Lower leg skin (tissue), 4 donors: ENCODE results near the gene ALG9. TPM values are rescaled to one million over a fixed set of nuclear protein-coding genes. Genes with fewer than 3 reads are reported as not detected.
A peak's percentile ranks its signal among the peaks of the same experiment; 100 is the strongest.

ENCODE experiments used
- DNase-seq, 2 donors: peaks; one replicate each; pipeline ENCODE4 v3.0.0-alpha.2; 2019; ENCODE audit warnings: low spot score in 2 of 2
- H3K4me3 ChIP-seq: fragments of 200-600 bp; sonication (generic); 2 replicates; pipeline ENCODE4 v1.5.1; 2017; ENCODE audit warnings: mild to moderate bottlenecking, low read depth; ENCODE audit not compliant: poor library complexity, severe bottlenecking
- CTCF ChIP-seq, 3 donors: fragments of 450-650 bp; IDR thresholded peaks; one replicate each; pipeline ENCODE4 v1.5.1; 2016; ENCODE audit warnings: antibody characterized with exemption in 3 of 3, mild to moderate bottlenecking in 3 of 3, moderate library complexity in 2 of 3
- POLR2A ChIP-seq, 2 donors: fragments of 450-650 bp; IDR thresholded peaks; one replicate each; pipeline ENCODE4 v1.6.1; 2016 to 2017; ENCODE audit warnings: antibody characterized with exemption in 2 of 2, mild to moderate bottlenecking in 1 of 2, moderate library complexity in 1 of 2
- WGBS, 2 donors: methylation state at CpG; one replicate each; pipeline ENCODE4 v1.1.5; 2018; 5-methylcytosine and 5-hydroxymethylcytosine counted together
- intact Hi-C: fragments of 100-400 bp; cut with DNase I; formaldehyde crosslinking; loops from one replicate; pipeline ENCODE4 v1.15.0; 2023; ENCODE audit warnings: low total_unique reads
- total RNA-seq, 4 donors: library from RNA; depleted of rRNA; stranded (reverse); fragments of >200 nt; gene quantifications; one replicate each; pipeline ENCODE4 v1.1.0, GENCODE V29; 2016

Gene ALG9
- total RNA-seq, 4 donors from 2014 or later: 24.4 to 38.1 (median 29.0) TPM

- WGBS, 2 donors: 58 to 69% methylated on average over 5 of the region's 5 CpGs
- intact Hi-C loops: loop anchor here (10.0 kb wide), 1 partner anchor 53 kb away; no protein-coding TSS in a partner anchor
- TF ChIP-seq POLR2A (IDR thresholded peaks at IDR 0.05) (no peak), CTCF (IDR thresholded peaks at IDR 0.05) (no peak)
- no peak for DNase-seq
- H3K4me3 ChIP-seq: no peak overlapping the region
These were observed 89.2 kb downstream of the ALG9 start for GRCh38 chr11:111782109-111782741.

- DNase-seq: no peak
- intact Hi-C loops: no loop called here
- no peak overlapping the region for H3K4me3 ChIP-seq
- TF ChIP-seq CTCF (IDR thresholded peaks at IDR 0.05) (no peak), POLR2A (IDR thresholded peaks at IDR 0.05) (no peak)
- WGBS, 2 donors: 85 to 91% methylated on average over 6 of the region's 6 CpGs
These were observed 92.3 kb downstream of the ALG9 start for GRCh38 chr11:111779118-111779517.

DNA sequence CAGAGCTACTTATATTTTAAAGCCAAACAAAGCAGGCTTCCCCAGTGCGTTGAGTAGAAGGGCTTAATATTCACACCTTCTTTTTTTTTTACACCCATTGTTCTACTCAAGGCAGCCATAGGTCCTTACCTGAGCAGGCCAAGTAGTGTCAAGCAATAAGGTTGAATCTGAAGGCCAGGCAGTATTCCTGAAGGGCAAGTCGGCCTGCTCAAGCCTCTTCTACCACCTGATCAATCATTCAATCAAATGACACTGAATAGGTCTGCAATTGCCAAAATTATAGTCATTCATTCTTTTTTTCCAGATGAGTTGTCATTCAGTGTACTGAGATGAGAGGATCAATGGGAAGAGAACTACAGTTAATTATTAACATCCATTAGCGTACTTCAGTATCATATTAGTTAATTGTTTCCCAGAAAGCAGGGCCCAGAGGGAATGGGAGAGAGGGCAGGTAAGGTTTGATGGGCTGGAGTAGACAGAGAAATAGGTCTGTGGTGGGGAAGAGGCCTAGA, 93.3 kb downstream of the ALG9 start:
- 87 to 96% methylated on average over 3 of the region's 3 CpGs for WGBS, 2 donors
- no peak for TF ChIP-seq CTCF (IDR thresholded peaks at IDR 0.05)
- TF ChIP-seq POLR2A (IDR thresholded peaks at IDR 0.05): no peak
- intact Hi-C loops: no loop called here
- H3K4me3 ChIP-seq: no peak overlapping the region
- no peak for DNase-seq

DNA sequence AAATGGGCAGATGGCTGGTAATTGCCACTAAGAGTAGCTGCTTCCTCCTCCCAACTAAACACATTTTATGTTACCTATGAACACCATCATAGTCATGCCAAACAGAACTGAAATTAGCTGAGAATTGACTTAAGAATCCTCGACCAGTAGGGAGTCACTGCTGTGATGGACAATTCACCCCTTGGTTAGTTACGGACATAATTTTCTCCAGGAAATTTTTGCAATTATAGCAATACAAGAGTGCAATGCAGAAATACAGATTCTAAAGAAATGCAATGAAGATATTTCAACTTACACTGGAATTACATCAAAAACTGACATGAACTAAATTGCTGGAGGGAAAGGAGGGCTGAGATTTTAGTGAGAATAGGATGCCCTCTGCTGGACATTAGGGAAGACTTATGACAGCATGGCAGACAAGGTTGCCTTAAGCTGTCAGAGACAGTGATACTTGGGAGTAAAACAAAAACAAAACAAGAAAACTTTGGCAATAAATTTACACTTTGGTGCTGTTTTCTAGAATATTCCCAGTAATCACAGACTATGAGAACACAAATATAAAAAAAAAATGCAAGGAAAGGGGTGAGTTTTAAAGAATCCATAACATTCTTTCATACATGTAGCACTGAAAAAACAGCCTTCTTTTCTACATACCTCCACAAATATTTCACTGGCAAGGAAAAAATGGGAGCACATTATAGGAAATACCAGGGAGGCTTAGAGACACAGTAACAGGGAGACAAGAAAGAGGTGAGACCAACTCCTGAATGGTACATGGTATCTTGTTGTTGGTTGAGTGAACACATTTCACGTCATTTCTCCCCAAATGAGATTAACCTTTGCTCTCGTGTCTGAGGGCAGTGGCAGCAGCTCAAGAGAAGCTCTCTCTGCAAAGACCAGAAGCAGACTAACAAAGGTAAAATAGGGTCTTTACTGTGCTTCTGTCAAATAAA, 94.0 kb downstream of the ALG9 start:
- peak in 1 of 2 donors; percentile 31 for DNase-seq
- 74 to 82% methylated on average over 4 of the region's 4 CpGs for WGBS, 2 donors
- no peak overlapping the region for H3K4me3 ChIP-seq
- intact Hi-C loops: loop anchor here (2.0 kb wide), 1 partner anchor 177 kb away; no protein-coding TSS in a partner anchor
- TF ChIP-seq CTCF (IDR thresholded peaks at IDR 0.05) (peak in 1 of 3 donors; percentile 43), POLR2A (IDR thresholded peaks at IDR 0.05) (no peak)

DNA sequence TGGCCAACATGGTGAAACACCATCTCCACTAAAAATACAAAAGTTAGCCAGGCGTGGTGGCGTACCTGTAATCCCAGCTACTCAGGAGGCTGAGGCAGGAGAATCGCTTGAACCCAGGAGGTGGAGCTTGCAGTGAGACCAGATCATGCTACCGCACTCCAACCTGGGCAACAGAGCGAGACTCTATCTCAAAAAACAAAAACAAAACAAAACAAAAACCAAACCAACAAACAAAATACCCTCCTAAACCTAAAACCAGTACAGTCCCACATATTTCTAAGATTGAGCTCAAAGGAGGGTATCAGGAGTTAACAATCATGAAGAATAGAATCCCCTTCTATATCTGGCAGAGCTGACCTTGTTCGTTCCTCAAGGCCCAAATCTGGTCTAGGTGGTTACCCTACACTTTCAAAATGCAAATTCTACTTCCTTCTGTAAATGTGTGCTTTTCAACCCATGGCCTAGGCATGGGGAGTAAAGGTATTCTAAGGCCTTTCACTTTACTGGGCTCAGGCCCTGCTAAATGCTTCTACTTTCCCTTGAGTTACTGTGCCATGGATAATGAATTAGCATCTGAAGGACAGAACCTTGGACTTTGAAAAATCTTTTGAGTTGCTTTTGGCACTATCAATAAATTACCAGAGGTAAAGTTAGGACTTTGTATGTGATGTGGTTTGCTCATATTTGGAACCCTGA, 94.8 kb downstream of the ALG9 start:
- DNase-seq: no peak
- no peak overlapping the region for H3K4me3 ChIP-seq
- intact Hi-C loops: loop anchor here (2.0 kb wide), 1 partner anchor 176 kb away; no protein-coding TSS in a partner anchor
- TF ChIP-seq CTCF (IDR thresholded peaks at IDR 0.05): no peak
- no peak for TF ChIP-seq POLR2A (IDR thresholded peaks at IDR 0.05)
- 87 to 88% methylated on average over 6 of the region's 6 CpGs for WGBS, 2 donors
